WTC11 (cell line): ENCODE results near the gene DEFB114.

Experiments used
- ATF1 ChIP-seq: sonication (generic); formaldehyde crosslinking; IDR thresholded peaks from 2 replicates; pipeline ENCODE4 v1.8.1; 2023; ENCODE audit warnings: mild to moderate bottlenecking, moderate library complexity, missing genetic modification reagents
- CTCF ChIP-seq: fragments of 200-600 bp; IDR thresholded peaks from 2 replicates; pipeline ENCODE4 v1.8.0; 2022; ENCODE audit warnings: antibody characterized with exemption
- ETV6 ChIP-seq: sonication (generic); formaldehyde crosslinking; IDR thresholded peaks from 2 replicates; pipeline ENCODE4 v1.8.1; 2022; ENCODE audit warnings: mild to moderate bottlenecking, missing genetic modification reagents
- MXD4 ChIP-seq: fragments of 250-450 bp; sonication (Bioruptor Pico); IDR thresholded peaks from 2 replicates; pipeline ENCODE4 v1.8.0; 2021; ENCODE audit warnings: mild to moderate bottlenecking, moderate library complexity, borderline replicate concordance
- TF ChIP-seq, protein P1 (sequence below): sonication (generic); formaldehyde crosslinking; IDR thresholded peaks from 2 replicates; pipeline ENCODE4 v1.8.1; 2023; ENCODE audit warnings: mild to moderate bottlenecking, missing genetic modification reagents

DNA sequence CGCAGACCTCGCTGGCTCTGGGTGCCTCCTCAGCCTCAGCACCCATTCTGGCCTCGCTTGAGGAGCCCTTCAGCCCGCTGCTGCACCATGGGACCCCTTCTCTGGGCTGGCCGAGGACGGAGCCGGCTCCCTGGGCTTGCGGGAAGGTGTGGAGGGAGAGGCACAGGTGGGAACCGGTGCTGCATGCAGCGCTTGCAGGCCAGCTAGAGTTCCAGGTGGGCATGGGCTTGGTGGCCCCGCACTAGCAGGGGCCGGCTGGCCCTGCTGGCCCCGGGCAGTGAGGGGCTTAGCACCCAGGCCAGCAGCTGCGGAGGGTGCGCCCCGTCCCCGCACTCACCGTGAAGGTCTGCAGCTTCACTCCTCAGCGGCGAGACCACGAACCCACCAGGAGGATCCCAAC lies 30.4 kb downstream of the DEFB114 start:
- TF ChIP-seq ATF1 (CRISPR knock-in tag) (no peak), MXD4 (CRISPR knock-in tag) (no peak), ETV6 (CRISPR knock-in tag) (no peak), CTCF (no peak)
- TF ChIP-seq, protein P1, sequence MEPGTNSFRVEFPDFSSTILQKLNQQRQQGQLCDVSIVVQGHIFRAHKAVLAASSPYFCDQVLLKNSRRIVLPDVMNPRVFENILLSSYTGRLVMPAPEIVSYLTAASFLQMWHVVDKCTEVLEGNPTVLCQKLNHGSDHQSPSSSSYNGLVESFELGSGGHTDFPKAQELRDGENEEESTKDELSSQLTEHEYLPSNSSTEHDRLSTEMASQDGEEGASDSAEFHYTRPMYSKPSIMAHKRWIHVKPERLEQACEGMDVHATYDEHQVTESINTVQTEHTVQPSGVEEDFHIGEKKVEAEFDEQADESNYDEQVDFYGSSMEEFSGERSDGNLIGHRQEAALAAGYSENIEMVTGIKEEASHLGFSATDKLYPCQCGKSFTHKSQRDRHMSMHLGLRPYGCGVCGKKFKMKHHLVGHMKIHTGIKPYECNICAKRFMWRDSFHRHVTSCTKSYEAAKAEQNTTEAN (CRISPR knock-in tag): no peak
